HG02938 (cell line): ENCODE measurements around the gene TDRD10.
"Not testable (repeated sequence)": the region's sequence is repeated elsewhere in the genome, so short reads cannot be mapped to it uniquely, and the experiment has no call there.

Experiments used
- ATAC-seq: cut with Tn5 transposase; IDR thresholded peaks from one replicate; pipeline ENCODE4 v1.9.1; 2021; ENCODE audit warnings: mild to moderate bottlenecking, moderate library complexity; ENCODE audit not compliant: unreplicated experiment

Gene TDRD10

GRCh38 chr1:154478639-154479038 lies 23.4 kb upstream of the TDRD10 start:
- ATAC-seq: no peak

DNA sequence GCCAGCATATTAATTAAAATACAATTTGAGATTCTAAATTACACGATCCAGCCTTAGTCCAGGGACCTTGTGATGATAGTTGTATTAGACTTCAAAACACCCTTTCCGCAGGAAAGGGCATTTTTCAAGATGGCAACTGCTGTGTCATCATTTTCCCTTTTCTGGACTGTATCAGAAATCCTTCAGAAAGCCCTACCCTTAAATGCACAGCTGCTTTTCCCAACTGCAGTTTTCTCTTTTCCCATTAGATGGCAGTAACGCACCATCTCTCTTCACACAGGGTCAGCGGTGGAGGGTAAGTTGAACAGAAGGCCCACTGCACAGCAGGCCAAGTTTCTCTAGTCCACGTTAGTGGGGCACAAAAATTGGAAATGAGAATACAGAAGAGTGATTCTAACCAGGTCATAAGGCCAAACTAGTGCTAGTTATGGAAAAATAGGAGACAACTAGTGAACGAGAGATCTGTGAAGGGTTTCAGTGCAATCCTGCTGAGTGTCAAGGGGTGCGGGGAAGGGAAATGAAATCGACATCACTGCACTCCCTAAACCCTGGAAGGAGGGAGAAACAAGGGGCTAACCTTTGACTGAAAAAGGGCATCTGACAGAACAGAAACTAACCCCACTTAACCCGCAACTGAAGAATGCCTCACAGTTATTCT lies 22.1 kb upstream of the TDRD10 start:
- ATAC-seq: no peak

DNA sequence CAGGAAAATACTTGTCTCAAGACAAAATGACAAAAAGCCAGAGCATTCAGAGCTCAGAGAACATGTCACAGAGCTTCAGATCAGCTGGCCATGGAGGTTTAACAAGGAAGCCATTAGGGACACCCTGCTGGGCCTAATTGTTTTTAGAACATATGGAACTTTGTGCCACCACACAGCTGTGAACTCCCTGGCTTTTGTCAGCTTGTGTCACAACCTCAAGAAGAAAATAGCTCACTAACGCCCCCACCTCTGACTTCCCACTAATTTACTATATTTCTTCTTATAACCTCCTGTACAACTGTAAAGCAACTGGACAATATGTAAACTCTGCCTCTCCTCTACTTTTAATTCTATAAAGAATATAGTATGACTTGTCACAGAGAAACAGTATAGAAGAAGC lies 21.0 kb upstream of the TDRD10 start:
- ATAC-seq: no peak

DNA sequence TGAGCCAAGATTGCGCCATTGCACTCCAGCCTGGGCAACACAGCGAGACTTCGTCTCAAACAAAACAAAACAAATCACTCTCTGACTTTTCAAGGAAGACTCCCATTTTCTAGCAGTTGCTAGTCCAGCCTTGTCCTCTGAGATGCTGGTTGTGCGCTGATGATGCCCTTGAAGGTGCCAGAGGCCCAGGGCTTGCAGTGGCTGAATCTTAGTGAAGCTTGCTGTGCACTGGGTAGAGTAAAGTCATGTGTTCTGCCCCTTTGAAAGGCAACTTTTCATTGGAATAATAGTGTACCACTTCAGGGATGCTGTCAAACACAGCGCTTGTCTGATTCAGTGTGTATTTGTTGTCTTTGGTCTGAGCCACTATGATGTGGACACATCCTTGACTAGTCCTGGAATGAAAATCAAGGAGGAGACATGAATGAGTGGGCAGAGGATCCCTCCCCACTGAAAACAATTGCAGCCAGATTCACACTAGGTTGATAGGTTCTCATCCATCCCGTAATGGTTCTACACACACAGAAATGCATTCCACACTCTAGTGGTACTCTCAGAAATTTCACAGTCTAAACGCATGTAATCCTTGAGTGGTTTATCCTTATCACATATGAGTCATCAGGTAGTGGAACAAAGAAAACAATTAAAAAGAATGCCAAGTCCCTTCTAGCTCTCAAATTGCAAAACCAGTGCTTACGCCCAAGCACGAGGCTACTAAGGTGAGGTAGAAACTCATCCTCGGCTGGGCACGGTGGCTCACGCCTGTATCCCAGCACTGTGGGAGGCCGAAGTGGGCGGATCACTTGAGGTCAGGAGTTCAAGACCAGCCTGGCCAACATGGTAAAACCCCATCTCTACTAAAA lies 17.8 kb upstream of the TDRD10 start:
- ATAC-seq: no peak

GRCh38 chr1:154485106-154485505 lies 16.9 kb upstream of the TDRD10 start:
- ATAC-seq: no peak

DNA sequence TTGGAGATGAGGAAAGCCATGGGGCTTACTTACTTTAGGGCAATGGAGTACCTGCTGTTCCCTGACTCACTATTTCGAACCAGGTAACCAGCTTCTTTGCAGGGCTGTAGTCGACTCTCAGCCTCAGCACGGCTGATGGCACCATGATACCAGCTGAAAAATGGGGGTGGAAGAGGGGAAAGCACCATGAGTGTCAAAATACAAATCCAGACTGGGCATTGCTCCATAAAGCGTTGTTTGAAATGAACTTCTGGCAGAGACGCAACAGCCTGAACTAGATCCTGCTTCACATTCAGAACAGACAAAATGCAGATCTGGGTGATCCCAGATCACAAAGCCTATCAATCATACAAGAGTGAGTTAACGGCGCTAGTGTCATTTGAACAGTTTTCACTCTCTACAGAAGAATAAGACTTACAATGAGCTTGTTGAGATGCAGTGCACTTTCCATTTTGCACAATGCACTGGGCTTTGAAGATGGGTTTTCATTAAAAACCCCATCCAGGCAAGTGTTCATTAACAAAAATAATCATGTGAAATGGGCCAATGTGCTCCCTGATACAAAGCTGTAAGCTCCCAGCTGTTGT lies 16.0 kb upstream of the TDRD10 start:
- ATAC-seq: no peak

GRCh38 chr1:154486756-154487155 lies 15.3 kb upstream of the TDRD10 start:
- ATAC-seq: not testable (repeated sequence)

DNA sequence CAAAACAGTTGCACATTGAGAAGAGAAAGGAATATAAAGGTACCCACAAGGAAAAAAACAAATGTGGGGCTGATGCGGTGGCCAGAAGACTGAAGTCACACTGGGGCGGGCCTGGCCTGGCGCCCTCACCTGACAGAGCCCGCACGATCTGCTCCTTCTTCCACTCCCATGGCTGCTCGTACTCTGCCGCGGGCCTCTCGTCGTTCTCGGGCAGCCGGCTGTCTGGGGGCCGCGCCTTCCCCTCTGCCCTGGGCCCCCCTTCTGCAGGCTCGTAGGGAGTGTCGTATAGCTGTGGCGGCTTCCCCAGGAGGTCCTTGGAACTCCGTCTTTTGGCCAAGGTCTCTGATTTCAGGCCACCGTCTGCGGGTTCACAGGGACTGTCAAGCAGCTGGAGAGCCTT lies 13.1 kb upstream of the TDRD10 start:
- ATAC-seq: no peak

- ATAC-seq: no peak
Measured at GRCh38 chr1:154489695-154490274, 12.2 kb upstream of the TDRD10 start.

- ATAC-seq: no peak
Measured at GRCh38 chr1:154490317-154490716, 11.7 kb upstream of the TDRD10 start.

- no peak for ATAC-seq
Measured at GRCh38 chr1:154492115-154492514, 9.9 kb upstream of the TDRD10 start.

DNA sequence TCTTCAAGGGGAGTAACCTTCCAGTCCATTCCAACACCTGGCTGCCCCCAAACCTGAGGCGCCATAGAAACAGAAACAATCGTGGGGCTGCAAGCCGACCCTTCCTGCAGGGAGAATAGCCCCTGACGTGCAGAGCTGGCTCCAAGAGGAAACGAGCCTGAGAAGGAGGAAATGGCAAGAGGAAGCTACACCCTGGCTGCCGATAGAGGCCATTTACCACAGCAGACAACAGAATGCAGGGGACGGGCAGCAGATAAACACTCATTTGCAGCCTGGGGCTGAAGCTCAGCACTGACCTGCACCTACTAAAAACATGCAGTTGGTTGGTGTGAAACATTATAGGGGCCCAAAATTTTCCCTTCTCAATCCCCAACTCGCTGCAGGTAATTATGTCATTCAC lies 8.7 kb upstream of the TDRD10 start:
- no peak for ATAC-seq

- ATAC-seq: no peak
Measured at GRCh38 chr1:154495496-154496273, 6.3 kb upstream of the TDRD10 start.

DNA sequence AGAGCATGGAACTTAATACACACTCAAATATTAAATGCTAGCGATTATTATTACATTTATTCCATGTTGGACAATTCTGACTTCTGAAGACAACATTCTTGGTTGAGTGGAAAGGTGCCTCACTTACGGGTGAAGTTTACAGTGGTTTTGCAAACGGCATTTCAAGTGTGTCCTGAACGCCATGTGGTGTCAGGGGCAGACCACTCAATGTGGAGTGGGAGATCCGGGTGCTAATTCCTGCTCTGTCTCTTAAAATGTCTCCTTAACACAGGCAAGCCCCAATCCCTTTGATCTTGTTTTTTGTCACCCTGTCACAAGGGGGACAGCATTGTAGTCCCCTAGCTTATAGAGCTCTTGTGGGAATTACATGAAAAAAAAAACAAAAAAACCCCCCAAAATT lies 5.6 kb upstream of the TDRD10 start:
- no peak for ATAC-seq

- no peak for ATAC-seq
Measured at GRCh38 chr1:154497026-154497806, 4.8 kb upstream of the TDRD10 start.

- no peak for ATAC-seq
Measured at GRCh38 chr1:154499446-154499845, 2.6 kb upstream of the TDRD10 start.

DNA sequence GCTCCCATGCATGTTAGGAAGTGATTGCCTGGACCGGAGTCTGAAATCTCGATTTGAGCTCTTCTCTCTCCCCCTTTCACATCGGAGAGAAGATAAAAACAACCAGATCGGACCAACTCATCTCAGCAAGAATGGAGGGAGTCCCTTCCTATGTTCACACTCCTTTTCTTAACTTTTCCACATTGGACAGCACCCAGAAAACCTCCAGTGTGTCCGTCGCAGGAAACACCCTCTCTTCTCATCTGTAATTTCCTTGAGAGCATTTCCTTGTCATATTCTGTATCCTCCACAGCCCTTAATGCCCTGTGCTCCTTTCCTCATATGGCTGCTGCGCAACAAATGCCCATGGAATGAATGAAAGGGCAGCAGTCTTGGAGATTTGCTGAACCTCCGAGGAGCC lies 1.5 kb upstream of the TDRD10 start:
- no peak for ATAC-seq

DNA sequence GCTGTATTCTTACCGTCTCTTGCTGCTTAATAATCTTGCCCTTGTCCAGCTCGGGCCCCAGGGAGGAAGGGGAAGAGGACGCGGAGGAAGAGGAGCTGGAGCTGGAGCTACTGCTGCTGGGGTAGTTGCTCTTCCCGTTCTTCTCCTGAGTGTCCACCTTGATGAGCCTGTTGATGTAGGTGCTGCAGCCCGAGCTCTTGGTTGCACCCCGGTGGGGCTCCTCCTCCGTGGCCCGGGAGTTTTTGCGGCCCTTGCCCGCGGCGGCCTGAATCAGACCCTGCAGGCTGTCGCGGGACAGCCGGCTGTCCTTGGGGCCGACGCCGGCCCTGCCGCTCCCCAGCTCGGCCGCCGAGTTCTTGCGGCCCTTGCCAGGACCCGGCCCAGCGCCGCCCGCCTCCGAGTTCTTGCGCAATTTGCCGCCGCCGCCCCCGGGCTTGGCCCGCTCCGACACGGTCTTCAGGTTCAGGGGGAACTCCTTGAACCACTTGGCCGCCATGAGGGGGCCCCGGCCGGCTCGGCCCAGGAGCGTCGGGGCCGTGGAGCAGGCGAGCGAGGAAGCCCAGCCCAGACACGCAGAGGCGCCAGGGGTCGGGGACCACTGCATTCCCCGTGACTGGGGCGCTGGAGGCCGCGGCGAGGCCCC lies 475 bp upstream of the TDRD10 start:
- ATAC-seq: no peak

DNA sequence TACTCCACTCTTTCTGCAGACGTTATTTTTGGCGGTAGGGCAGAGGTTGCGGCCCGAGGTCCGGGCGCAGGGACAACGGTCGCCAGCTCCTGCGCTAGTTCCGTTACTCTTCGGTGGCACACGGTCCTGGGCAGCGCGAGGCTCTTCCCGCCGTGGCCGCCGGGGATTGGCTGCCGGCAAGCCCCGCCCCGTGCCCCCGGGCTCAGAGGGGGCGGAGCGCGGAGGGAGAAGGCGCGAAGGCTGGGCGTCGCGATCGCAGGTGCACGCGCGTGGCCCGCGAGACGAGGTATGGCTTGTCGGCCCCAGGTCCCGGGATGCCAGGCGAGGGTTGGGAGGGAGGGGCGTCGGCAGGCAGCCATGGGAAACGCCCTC lies 711 bp downstream of the TDRD10 start:
- ATAC-seq: no peak

DNA sequence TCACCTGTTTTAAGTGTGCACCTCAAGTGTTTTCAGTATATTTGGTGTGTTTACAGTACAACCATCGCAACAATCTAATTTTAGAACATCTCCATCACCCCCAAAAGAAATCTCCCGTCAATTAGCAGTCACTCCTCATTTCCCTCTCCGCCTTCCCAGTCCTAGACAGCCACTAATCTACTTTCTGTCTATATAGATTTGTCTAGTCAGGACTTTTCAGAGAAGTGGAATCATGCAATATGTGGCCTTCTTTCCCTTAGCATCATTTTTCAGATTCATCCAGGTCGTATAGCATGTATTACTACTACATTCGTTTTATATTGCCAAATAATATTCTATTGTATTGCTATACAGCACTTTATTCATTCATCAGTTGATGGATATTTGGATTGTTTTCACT lies 1.9 kb downstream of the TDRD10 start:
- no peak for ATAC-seq
